ENCODE results near the gene LAPTM5.

LAPTM5 gene

GRCh38 chr1:30742300-30742962 lies 15.1 kb downstream of the LAPTM5 start:
- no peak for DNase-seq (ENCODE audit: low read depth)

- DNase-seq (ENCODE audit: low read depth), result no peak
These were observed 16.2 kb downstream of the LAPTM5 start for GRCh38 chr1:30741239-30741894.

- DNase-seq (ENCODE audit: low read depth), result no peak
These were observed 17.0 kb downstream of the LAPTM5 start for GRCh38 chr1:30740251-30741238.

- no peak for DNase-seq (ENCODE audit: low read depth)
These were observed 18.0 kb downstream of the LAPTM5 start for GRCh38 chr1:30739601-30740000.

- no peak for DNase-seq (ENCODE audit: low read depth)
These were observed 18.6 kb downstream of the LAPTM5 start for GRCh38 chr1:30738715-30739559.

- DNase-seq (ENCODE audit: low read depth), result no peak
These were observed 19.4 kb downstream of the LAPTM5 start for GRCh38 chr1:30738040-30738714.

- DNase-seq (ENCODE audit: low read depth), result no peak
These were observed 20.1 kb downstream of the LAPTM5 start for GRCh38 chr1:30737357-30738039.

- no peak for DNase-seq (ENCODE audit: low read depth)
These were observed 21.7 kb downstream of the LAPTM5 start for GRCh38 chr1:30735668-30736498.

GRCh38 chr1:30735124-30735523 lies 22.4 kb downstream of the LAPTM5 start:
- DNase-seq (ENCODE audit: low read depth), result no peak

GRCh38 chr1:30734580-30734979 lies 23.0 kb downstream of the LAPTM5 start:
- DNase-seq (ENCODE audit: low read depth), result no peak

GRCh38 chr1:30734106-30734505 lies 23.5 kb downstream of the LAPTM5 start:
- no peak for DNase-seq (ENCODE audit: low read depth)

GRCh38 chr1:30733493-30733892 lies 24.1 kb downstream of the LAPTM5 start:
- DNase-seq (ENCODE audit: low read depth), result peak; percentile 31

- peak; percentile 37 for DNase-seq (ENCODE audit: low read depth)
These were observed 25.1 kb downstream of the LAPTM5 start for GRCh38 chr1:30732277-30732996.

GRCh38 chr1:30731806-30732276 lies 25.7 kb downstream of the LAPTM5 start:
- no peak for DNase-seq (ENCODE audit: low read depth)

- no peak for DNase-seq (ENCODE audit: low read depth)
These were observed 26.3 kb downstream of the LAPTM5 start for GRCh38 chr1:30731109-30731805.

GRCh38 chr1:30730346-30731108 lies 27.0 kb downstream of the LAPTM5 start:
- no peak for DNase-seq (ENCODE audit: low read depth)

- no peak for DNase-seq (ENCODE audit: low read depth)
These were observed 27.7 kb downstream of the LAPTM5 start for GRCh38 chr1:30729901-30730300.
